ENCODE measurements around the gene MED12L.
A peak's percentile ranks its signal among the peaks of the same experiment; 100 is the strongest.
"Not testable (repeated sequence)": the region's sequence is repeated elsewhere in the genome, so short reads cannot be mapped to it uniquely, and the experiment has no call there.

MED12L gene

DNA sequence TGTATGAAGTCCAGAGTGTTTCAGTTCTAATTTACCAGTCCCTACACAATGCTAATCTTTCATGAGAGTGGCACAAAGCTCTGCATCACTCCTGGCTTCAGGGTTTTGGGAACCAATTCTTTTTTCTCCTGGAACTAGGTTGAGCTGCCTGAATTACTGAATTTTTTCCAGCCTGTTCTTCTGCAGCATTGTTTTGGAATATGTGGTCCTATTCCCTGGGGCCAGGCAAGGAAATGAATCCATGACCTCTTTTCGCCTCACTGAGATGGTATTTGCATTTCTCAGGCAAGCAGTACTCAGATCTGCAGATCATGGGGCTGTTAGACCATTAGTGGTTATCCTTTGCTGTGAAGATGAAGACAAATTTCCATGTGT, 143.2 kb downstream of the MED12L start:
- no peaks in the 10 kb centered on the region for H3K36me3 Mint-ChIP-seq (ENCODE audit: low read depth)
- H3K27ac Mint-ChIP-seq, result peak overlapping the region in 2 of 3 experiments; percentile 16 to 80
- H3K4me3 Mint-ChIP-seq, result no peak overlapping the region
- H3K9me3 Mint-ChIP-seq, result no peaks in the 10 kb centered on the region
- TF ChIP-seq CTCF (IDR thresholded peaks at IDR 0.05; ENCODE audit: unreplicated experiment in 3 of 3), result no peak
- peaks cover 20% of the 10 kb centered on the region for H3K4me1 Mint-ChIP-seq
- H3K27me3 Mint-ChIP-seq (ENCODE audit: low read depth), result peaks cover 5% of the 10 kb centered on the region

DNA sequence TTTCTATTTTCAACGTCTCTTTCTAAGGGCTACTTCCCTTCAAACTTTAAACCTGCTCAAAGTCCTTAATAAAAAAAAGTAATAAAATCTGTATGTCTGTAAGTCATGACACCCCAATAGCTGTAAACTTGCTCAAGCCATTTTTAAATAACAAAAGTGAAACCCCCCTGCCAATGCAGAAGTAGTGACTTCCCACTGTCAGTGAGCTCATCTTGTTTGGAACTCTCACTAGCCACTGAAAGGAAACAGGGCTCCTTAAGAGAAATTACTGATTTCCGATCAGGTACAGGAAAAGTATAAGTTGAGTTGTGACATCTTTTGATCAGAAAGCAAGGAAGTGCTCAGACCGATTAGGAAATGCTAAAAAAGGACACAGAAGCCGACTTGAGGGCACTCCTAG, 145.2 kb downstream of the MED12L start:
- Mint-ChIP-seq H3K27ac (no peak overlapping the region), H3K36me3 (ENCODE audit: low read depth) (no peaks in the 10 kb centered on the region), H3K4me3 (no peak overlapping the region), H3K27me3 (ENCODE audit: low read depth) (peaks cover 5% of the 10 kb centered on the region), H3K9me3 (no peaks in the 10 kb centered on the region), H3K4me1 (peaks cover 20% of the 10 kb centered on the region)
- TF ChIP-seq CTCF (IDR thresholded peaks at IDR 0.05; ENCODE audit: unreplicated experiment in 3 of 3), result no peak

DNA sequence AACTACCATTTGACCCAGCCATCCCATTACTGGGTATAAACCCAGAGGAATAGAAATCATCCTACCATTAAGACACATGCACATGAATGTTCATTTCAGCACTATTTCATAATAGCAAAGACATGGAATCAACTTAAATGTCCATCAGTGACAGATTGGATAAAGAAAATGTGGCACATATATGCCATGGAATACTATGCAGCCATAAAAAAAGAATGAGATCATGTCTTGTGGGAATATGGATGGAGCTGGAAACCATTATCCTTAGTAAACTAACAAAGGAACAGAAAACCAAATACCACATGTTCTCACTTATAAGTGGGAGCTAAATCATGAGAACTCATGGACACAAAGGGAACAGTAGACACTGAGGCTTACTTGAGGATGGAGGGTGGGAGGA, 146.9 kb downstream of the MED12L start:
- not testable (repeated sequence) for H3K4me3 Mint-ChIP-seq; H3K27me3 Mint-ChIP-seq (ENCODE audit: low read depth); H3K27ac Mint-ChIP-seq

DNA sequence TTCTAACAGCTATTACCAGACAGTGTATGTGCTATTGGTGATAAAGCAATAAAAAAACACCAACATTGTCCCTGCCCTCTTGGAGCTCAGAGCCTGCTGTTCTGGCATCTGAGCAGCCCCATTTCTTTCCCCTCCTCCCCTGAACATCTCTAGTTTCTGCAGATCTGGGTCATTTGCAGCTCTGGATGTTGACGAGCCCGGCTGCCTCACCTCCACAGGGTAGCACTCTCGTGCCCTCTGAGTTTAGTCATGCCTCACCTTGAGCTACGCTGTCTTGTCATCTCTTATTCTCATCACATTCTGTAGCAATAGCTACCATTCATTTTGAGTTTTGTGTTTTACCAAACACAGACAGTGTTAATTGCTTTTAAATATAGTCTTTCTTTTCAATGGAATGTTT, 147.5 kb downstream of the MED12L start:
- H3K36me3 Mint-ChIP-seq (ENCODE audit: low read depth), result no peaks in the 10 kb centered on the region
- H3K27ac Mint-ChIP-seq, result no peak overlapping the region
- no peak for TF ChIP-seq CTCF (IDR thresholded peaks at IDR 0.05; ENCODE audit: unreplicated experiment in 3 of 3)
- H3K4me3 Mint-ChIP-seq, result no peak overlapping the region
- H3K27me3 Mint-ChIP-seq (ENCODE audit: low read depth), result peaks cover 5% of the 10 kb centered on the region
- H3K4me1 Mint-ChIP-seq, result peaks cover 14% of the 10 kb centered on the region
- no peaks in the 10 kb centered on the region for H3K9me3 Mint-ChIP-seq

More for the DNA sequence above, 146.9 kb downstream of the MED12L start:
- H3K4me1 Mint-ChIP-seq, result peaks cover 18% of the 10 kb centered on the region
- H3K9me3 Mint-ChIP-seq; H3K36me3 Mint-ChIP-seq (ENCODE audit: low read depth): not testable (repeated sequence)

GRCh38 chr3:151234825-151235224, 149.4 kb downstream of the MED12L start:
- Mint-ChIP-seq H3K4me3 (no peak overlapping the region), H3K36me3 (ENCODE audit: low read depth) (no peaks in the 10 kb centered on the region), H3K9me3 (no peaks in the 10 kb centered on the region), H3K27me3 (ENCODE audit: low read depth) (peaks cover 5% of the 10 kb centered on the region), H3K27ac (no peak overlapping the region), H3K4me1 (peaks cover 5% of the 10 kb centered on the region)
- TF ChIP-seq CTCF (IDR thresholded peaks at IDR 0.05; ENCODE audit: unreplicated experiment in 3 of 3), result no peak

DNA sequence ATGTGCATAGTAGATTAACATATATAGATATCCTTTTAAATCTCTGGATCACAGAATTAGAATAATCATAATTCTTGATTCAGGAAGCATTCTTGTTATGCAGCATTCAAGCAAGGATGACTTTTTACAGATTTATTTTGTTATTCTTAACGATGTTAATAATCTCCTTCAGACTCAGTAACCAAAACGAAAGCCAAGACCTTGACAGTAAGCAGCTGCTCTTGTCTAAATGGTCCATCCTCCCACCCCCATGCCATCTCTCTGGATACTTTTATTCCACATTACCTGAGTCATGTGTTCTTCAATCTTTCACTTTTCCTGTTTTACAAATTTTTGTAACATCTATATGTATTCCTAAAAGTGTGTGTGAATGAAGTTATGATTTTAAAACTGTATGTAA, 150.9 kb downstream of the MED12L start:
- peaks cover 5% of the 10 kb centered on the region for H3K27me3 Mint-ChIP-seq (ENCODE audit: low read depth)
- H3K4me1 Mint-ChIP-seq, result peaks cover 5% of the 10 kb centered on the region
- no peak for TF ChIP-seq CTCF (IDR thresholded peaks at IDR 0.05; ENCODE audit: unreplicated experiment in 3 of 3)
- no peak overlapping the region for H3K4me3 Mint-ChIP-seq
- no peaks in the 10 kb centered on the region for H3K9me3 Mint-ChIP-seq
- H3K36me3 Mint-ChIP-seq (ENCODE audit: low read depth), result peaks cover 2% of the 10 kb centered on the region
- no peak overlapping the region for H3K27ac Mint-ChIP-seq

Data from nephron (organoid).